Measurements from ENCODE around the gene GADD45A. TPM values are rescaled to one million over a fixed set of nuclear protein-coding genes. Genes with fewer than 3 reads are reported as not detected.

GADD45A gene
- total and polyA plus RNA-seq, 4 donors, result 9.4 to 29.4 (median 21.5) TPM

GRCh38 chr1:67711158-67711854 lies 26.3 kb downstream of the GADD45A start:
- Histone ChIP-seq H3K36me3 (ENCODE audit: control insufficient read depth, insufficient read depth, low read length) (peaks cover 2% of the 10 kb centered on the region), H3K4me1 (ENCODE audit: control insufficient read depth, insufficient read depth, low read length) (peaks cover 23% of the 10 kb centered on the region), H3K27ac (ENCODE audit: low read depth, low read length) (no peak overlapping the region), H3K9me3 (ENCODE audit: control insufficient read depth, insufficient read depth, low read length) (no peaks in the 10 kb centered on the region), H3K4me3 (ENCODE audit: low read depth, low read length) (no peak overlapping the region), H3K27me3 (ENCODE audit: control insufficient read depth, insufficient read depth, low read length) (no peaks in the 10 kb centered on the region)
- no peak for DNase-seq (ENCODE audit: low read depth in 4 of 6, low spot score in 6 of 6)
- WGBS (ENCODE audit: insufficient coverage), result 77% methylated on average over 5 of the region's 7 CpGs

GRCh38 chr1:67711855-67712212 lies 26.8 kb downstream of the GADD45A start:
- Histone ChIP-seq H3K27ac (ENCODE audit: low read depth, low read length) (no peak overlapping the region), H3K9me3 (ENCODE audit: control insufficient read depth, insufficient read depth, low read length) (no peaks in the 10 kb centered on the region), H3K4me3 (ENCODE audit: low read depth, low read length) (no peak overlapping the region), H3K4me1 (ENCODE audit: control insufficient read depth, insufficient read depth, low read length) (peaks cover 28% of the 10 kb centered on the region), H3K36me3 (ENCODE audit: control insufficient read depth, insufficient read depth, low read length) (peaks cover 2% of the 10 kb centered on the region), H3K27me3 (ENCODE audit: control insufficient read depth, insufficient read depth, low read length) (no peaks in the 10 kb centered on the region)
- no peak for DNase-seq (ENCODE audit: low read depth in 4 of 6, low spot score in 6 of 6)
- WGBS (ENCODE audit: insufficient coverage), result no CpG with 5 or more reads among the region's 2 CpGs

GRCh38 chr1:67713057-67713846 lies 28.3 kb downstream of the GADD45A start:
- H3K36me3 ChIP-seq (ENCODE audit: control insufficient read depth, insufficient read depth, low read length), result peaks cover 2% of the 10 kb centered on the region
- DNase-seq (ENCODE audit: low read depth in 4 of 6, low spot score in 6 of 6), result peak in 2 of 6 donors; percentile 48 to 75

GRCh38 chr1:67715819-67716218 lies 30.8 kb downstream of the GADD45A start:
- DNase-seq (ENCODE audit: low read depth in 4 of 6, low spot score in 6 of 6), result no peak
- no peaks in the 10 kb centered on the region for H3K9me3 ChIP-seq (ENCODE audit: control insufficient read depth, insufficient read depth, low read length)
- WGBS (ENCODE audit: insufficient coverage), result 83% methylated on average over 2 of the region's 2 CpGs

More at GRCh38 chr1:67713057-67713846, 28.3 kb downstream of the GADD45A start:
- H3K27ac ChIP-seq (ENCODE audit: low read depth, low read length), result no peak overlapping the region
- no peaks in the 10 kb centered on the region for H3K9me3 ChIP-seq (ENCODE audit: control insufficient read depth, insufficient read depth, low read length)
- H3K27me3 ChIP-seq (ENCODE audit: control insufficient read depth, insufficient read depth, low read length), result no peaks in the 10 kb centered on the region
- peaks cover 32% of the 10 kb centered on the region for H3K4me1 ChIP-seq (ENCODE audit: control insufficient read depth, insufficient read depth, low read length)
- 96% methylated on average over 4 of the region's 6 CpGs for WGBS (ENCODE audit: insufficient coverage)
- H3K4me3 ChIP-seq (ENCODE audit: low read depth, low read length), result no peak overlapping the region

GRCh38 chr1:67716800-67717199 lies 31.8 kb downstream of the GADD45A start:
- peaks cover 28% of the 10 kb centered on the region for H3K4me1 ChIP-seq (ENCODE audit: control insufficient read depth, insufficient read depth, low read length)
- H3K27ac ChIP-seq (ENCODE audit: low read depth, low read length), result no peak overlapping the region
- no peaks in the 10 kb centered on the region for H3K27me3 ChIP-seq (ENCODE audit: control insufficient read depth, insufficient read depth, low read length)
- H3K36me3 ChIP-seq (ENCODE audit: control insufficient read depth, insufficient read depth, low read length), result no peaks in the 10 kb centered on the region
- 54% methylated on average over 4 of the region's 4 CpGs for WGBS (ENCODE audit: insufficient coverage)
- no peak overlapping the region for H3K4me3 ChIP-seq (ENCODE audit: low read depth, low read length)
- no peaks in the 10 kb centered on the region for H3K9me3 ChIP-seq (ENCODE audit: control insufficient read depth, insufficient read depth, low read length)
- peak in 5 of 6 donors; percentile 24 to 68 (median 40) for DNase-seq (ENCODE audit: low read depth in 4 of 6, low spot score in 6 of 6)

More at GRCh38 chr1:67715819-67716218, 30.8 kb downstream of the GADD45A start:
- Histone ChIP-seq H3K27me3 (ENCODE audit: control insufficient read depth, insufficient read depth, low read length) (no peaks in the 10 kb centered on the region), H3K27ac (ENCODE audit: low read depth, low read length) (no peak overlapping the region), H3K4me1 (ENCODE audit: control insufficient read depth, insufficient read depth, low read length) (peaks cover 28% of the 10 kb centered on the region), H3K36me3 (ENCODE audit: control insufficient read depth, insufficient read depth, low read length) (no peaks in the 10 kb centered on the region), H3K4me3 (ENCODE audit: low read depth, low read length) (no peak overlapping the region)

- Histone ChIP-seq H3K9me3 (ENCODE audit: control insufficient read depth, insufficient read depth, low read length) (no peaks in the 10 kb centered on the region), H3K27ac (ENCODE audit: low read depth, low read length) (no peak overlapping the region), H3K4me1 (ENCODE audit: control insufficient read depth, insufficient read depth, low read length) (peaks cover 26% of the 10 kb centered on the region), H3K36me3 (ENCODE audit: control insufficient read depth, insufficient read depth, low read length) (no peaks in the 10 kb centered on the region), H3K4me3 (ENCODE audit: low read depth, low read length) (no peak overlapping the region), H3K27me3 (ENCODE audit: control insufficient read depth, insufficient read depth, low read length) (no peaks in the 10 kb centered on the region)
- 71% methylated on average over 2 of the region's 4 CpGs for WGBS (ENCODE audit: insufficient coverage)
- no peak for DNase-seq (ENCODE audit: low read depth in 4 of 6, low spot score in 6 of 6)
Measured at GRCh38 chr1:67717876-67718275, 32.9 kb downstream of the GADD45A start.

- no peaks in the 10 kb centered on the region for H3K27me3 ChIP-seq (ENCODE audit: control insufficient read depth, insufficient read depth, low read length)
- 87% methylated on average over 4 of the region's 6 CpGs for WGBS (ENCODE audit: insufficient coverage)
- no peak for DNase-seq (ENCODE audit: low read depth in 4 of 6, low spot score in 6 of 6)
- no peak overlapping the region for H3K4me3 ChIP-seq (ENCODE audit: low read depth, low read length)
- peaks cover 23% of the 10 kb centered on the region for H3K4me1 ChIP-seq (ENCODE audit: control insufficient read depth, insufficient read depth, low read length)
- H3K9me3 ChIP-seq (ENCODE audit: control insufficient read depth, insufficient read depth, low read length), result no peaks in the 10 kb centered on the region
- H3K27ac ChIP-seq (ENCODE audit: low read depth, low read length), result no peak overlapping the region
- no peaks in the 10 kb centered on the region for H3K36me3 ChIP-seq (ENCODE audit: control insufficient read depth, insufficient read depth, low read length)
Measured at GRCh38 chr1:67719329-67720196, 34.6 kb downstream of the GADD45A start.

GRCh38 chr1:67721112-67721511 lies 36.1 kb downstream of the GADD45A start:
- Histone ChIP-seq H3K4me3 (ENCODE audit: low read depth, low read length) (no peak overlapping the region), H3K27ac (ENCODE audit: low read depth, low read length) (no peak overlapping the region), H3K9me3 (ENCODE audit: control insufficient read depth, insufficient read depth, low read length) (no peaks in the 10 kb centered on the region), H3K27me3 (ENCODE audit: control insufficient read depth, insufficient read depth, low read length) (no peaks in the 10 kb centered on the region), H3K36me3 (ENCODE audit: control insufficient read depth, insufficient read depth, low read length) (no peaks in the 10 kb centered on the region), H3K4me1 (ENCODE audit: control insufficient read depth, insufficient read depth, low read length) (peaks cover 12% of the 10 kb centered on the region)
- DNase-seq (ENCODE audit: low read depth in 4 of 6, low spot score in 6 of 6), result no peak
- no CpG with 5 or more reads among the region's 4 CpGs for WGBS (ENCODE audit: insufficient coverage)

GRCh38 chr1:67721650-67722291 lies 36.8 kb downstream of the GADD45A start:
- Histone ChIP-seq H3K4me3 (ENCODE audit: low read depth, low read length) (no peak overlapping the region), H3K36me3 (ENCODE audit: control insufficient read depth, insufficient read depth, low read length) (no peaks in the 10 kb centered on the region), H3K27ac (ENCODE audit: low read depth, low read length) (no peak overlapping the region), H3K4me1 (ENCODE audit: control insufficient read depth, insufficient read depth, low read length) (peaks cover 8% of the 10 kb centered on the region), H3K9me3 (ENCODE audit: control insufficient read depth, insufficient read depth, low read length) (no peaks in the 10 kb centered on the region), H3K27me3 (ENCODE audit: control insufficient read depth, insufficient read depth, low read length) (no peaks in the 10 kb centered on the region)
- WGBS (ENCODE audit: insufficient coverage), result 100% methylated on average over 1 of the region's 2 CpGs
- no peak for DNase-seq (ENCODE audit: low read depth in 4 of 6, low spot score in 6 of 6)
